GM19452 (cell line): ENCODE measurements around the gene NF2.

Experiments
- ATAC-seq: cut with Tn5 transposase; IDR thresholded peaks from one replicate; pipeline ENCODE4 v1.9.1; 2021; ENCODE audit not compliant: unreplicated experiment

The NF2 gene

DNA sequence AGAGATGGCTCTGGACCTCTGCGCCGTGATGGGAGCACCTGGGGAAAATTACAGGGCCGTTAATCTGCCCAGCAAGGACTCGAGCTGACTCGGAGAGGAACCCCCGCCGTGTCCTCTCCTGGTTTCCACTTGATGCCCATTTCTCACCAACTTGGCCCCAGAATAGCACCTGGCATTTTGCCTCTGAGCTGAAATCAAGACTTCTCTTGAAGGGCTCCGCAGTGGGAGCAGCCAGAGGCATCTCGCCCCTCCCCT lies 97.4 kb downstream of the NF2 start:
- no peak for ATAC-seq

DNA sequence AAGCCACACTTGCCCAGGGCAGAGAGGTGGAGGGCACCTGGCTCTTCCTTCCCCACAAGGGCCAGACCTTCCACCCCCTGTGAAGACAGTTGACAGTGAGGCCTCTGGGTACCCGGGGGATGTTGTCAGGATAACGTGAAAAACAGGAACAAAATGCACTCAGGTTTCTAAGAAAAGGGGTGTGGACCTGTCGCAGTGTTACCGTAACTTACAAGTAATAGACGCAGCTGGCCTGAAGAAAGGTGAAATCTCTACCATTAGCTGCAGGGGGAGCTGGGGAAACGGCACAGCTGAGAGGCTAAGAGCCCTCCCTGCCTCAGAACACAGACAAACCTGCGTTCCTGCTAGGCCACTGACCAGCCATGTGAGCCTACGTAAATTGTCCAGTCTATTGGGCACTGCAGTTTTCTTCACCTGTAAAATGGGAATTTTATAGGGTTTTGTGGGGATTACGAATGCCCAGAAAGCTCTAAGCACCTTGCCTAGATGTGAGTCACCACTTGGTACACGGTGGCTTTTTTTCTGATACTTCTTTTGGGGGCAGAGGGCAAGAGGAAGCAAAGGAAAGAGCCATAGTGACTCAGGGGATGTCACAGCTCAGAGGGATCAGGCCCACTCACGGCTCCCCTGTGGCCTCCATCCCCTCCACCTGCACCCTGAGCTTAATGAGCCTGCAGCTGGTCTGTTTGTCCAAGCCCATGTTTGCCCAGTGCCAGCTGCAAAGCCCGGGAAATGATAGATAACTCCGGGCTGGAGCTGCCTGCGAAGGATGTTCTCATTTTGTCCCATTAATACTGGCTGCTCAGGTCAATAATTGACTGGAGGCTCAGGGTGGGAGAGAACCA lies 97.9 kb downstream of the NF2 start:
- ATAC-seq = no peak

DNA sequence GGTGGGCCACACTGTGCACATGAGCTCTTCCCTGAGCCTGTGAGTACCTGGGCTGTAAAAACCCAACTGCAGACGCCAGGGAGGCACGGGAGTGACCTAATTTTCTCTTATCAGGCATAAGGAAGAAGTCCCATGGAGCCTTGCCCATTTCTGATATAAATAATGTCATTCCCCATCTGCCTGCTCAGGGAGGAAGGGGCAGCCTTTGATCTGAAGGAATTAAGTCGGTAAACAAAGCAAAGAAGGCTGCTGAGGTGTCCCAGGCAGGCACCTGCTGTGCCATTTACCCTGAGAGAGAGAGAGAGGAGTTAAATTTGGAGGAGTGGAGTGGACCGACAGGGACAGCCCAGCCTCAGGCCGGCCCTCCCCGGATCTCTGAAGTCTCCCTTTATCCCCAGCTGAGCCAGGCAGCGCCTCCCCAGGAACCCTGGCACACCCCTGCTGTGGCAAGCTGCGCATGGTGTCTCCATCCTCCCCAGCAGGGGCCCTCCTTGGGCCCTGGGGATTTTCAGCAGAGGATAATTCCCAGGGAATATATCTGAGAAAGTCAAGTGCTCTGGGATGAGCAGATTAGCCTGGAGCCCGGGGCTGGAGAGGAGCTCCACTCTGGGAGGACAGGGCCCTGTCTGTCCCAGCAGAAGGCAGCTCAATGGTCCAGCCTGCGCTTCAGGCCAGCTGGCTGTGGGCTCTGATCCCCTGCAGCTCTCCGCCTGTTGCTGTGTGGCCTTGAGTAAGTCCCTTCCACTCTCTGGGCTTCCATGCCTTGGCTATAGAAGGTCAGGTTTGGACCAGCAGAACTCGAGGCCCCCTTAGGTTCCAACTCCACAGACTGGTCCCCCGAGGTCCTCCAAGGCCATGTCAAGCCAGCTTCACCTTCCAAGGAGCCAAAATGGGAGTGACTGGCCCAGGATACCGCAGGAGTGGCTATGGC lies 98.8 kb downstream of the NF2 start:
- no peak for ATAC-seq

DNA sequence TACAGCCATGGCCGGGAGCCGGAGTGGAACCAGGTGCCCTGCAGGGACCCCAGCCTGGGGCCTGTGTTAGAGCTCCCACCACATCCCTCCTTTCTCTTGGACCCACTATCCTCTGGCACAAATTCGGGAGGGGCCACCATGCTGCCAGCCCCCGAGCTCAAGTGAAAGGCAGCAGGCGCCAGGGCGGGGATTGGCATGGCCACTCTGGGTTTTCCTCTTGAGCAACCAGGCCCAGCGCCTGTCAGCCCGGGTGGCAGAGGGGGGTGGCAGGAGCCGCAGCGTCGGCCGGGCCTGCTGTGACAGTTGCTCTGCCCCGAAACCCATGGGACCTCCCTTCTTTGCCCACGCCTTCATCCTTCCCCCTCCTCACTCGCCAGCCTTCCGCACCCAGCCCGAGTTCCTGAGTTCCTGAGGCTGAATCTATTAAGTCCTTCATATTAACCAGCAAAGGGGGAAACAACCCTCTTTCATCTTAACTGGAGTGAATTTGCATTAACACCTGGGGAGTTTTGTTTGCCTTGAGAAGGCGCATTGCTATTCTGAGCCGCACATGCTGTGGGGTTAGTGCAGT lies 99.6 kb downstream of the NF2 start:
- ATAC-seq = no peak

DNA sequence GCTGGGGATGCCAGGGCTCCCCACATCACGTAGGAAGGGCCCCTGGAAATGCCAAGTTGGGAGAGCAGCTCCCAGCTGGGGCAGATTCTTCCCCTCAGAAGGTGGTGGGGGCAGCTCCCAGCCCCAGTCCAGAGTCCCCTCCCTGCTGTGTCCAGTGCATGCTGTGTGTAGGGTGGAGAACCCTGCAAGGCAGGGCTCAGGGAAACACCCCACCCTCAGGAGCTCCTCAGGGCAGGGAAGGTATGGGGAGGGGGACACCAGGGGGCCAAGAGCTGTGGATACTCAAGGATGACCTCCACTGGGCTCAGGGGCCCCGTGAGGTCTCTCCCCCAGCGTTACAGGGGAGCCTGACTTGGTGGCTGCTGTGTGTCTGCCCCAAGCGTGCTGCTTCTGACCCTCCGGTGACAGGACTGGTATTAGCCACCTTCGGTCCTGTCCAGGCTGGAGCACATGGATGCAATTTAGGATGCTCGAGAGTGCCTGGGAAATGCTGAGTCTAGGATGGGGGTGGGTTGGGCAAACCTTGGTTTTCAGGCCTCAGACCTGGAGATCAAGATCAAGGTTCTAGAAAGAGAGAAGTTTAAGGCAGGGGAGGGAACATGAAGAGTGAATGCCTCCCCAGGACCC lies 100.2 kb downstream of the NF2 start:
- ATAC-seq = no peak

DNA sequence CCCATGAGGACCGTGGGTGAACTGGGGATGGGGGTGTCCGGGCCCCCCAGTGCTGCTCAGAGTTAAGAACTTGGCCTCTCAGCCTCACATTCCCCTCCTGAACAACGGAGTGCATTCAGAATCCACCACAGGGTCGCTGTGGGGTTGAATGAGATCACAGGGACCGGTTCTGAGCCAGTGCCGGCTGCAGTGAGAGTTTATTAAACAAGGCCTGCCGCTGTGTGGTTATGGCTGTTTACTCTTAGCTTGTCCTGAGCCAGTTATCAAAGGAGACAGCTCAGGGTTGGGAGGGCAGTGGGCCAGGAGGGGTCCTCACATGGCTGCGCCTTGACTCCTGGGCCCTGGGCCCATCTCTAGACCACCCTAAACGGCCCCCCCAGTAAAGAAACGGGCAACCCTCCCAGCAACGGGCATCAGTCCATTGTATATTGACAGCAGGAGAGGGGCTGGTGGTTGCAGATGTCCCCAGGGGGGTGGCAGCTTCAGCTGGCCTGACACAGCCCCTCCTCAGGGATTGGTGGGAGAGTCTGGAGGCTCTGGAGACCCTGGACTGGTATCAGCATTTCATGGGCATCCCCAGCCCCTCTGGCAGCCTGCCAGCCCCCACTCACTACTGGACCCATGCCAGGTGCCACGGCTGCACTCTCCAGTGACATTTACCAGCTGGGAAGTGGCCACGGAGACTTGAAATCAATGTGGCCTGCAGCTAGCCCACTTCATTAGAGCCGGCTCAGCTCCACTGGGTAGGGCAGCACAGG lies 101.3 kb downstream of the NF2 start:
- no peak for ATAC-seq

DNA sequence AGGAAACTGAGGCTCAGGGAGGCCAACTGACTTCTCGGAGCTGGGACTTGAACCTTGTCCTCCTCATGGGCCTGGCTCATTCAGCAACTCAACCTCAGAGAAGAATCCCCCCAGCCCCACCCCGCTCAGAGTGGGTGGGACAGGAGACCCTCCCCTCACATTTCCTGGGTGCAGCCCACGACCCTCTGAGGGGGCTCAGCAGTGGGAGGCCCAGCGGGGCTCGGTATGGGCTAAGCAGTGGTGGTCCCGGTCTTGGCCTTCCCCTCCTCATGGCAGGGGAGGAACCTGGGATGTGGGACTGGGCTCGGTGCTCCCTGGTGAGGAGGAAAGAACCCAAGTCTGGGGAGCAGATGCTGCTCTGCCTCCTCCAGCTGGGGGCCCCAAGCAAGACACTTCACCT lies 102.2 kb downstream of the NF2 start:
- ATAC-seq = no peak

DNA sequence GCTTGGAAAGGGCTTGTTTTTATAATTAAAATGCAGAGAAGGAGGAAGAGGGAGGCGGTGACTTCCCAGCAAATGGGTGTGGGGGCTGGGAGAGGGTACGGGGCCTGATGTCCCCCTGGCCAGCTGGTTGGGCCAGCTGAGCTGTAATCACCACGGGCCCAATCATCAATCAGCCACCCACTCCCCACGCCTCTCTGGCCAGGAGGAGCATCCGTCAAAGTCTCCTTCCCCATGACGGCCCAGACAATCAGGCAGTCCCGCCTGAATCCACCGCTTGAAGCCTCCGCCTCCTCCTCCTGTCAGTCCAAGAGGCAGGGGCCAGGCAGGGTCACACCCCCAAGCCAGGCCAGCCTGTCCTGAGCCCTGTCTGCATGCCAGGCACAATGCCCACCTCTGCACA lies 103.1 kb downstream of the NF2 start:
- no peak for ATAC-seq

DNA sequence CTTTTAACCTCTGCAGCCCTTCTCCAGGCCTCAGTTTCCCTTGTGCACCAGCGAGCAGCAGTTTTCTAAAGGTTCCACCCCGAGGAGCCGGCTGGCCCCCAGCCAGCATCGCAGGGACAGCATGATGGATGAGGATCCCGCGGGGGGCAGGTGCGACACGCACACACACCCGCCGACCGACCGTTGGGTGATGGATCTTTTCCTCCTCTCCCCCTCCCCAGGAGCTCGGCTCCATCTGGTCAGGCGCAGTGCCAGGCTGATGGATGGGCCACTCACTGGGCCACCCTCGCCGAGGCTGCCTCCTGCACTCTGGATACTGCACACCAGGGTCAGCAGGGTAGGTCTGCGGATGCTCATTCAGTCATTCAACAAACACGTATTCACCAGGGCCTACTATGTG lies 103.6 kb downstream of the NF2 start:
- ATAC-seq = no peak

DNA sequence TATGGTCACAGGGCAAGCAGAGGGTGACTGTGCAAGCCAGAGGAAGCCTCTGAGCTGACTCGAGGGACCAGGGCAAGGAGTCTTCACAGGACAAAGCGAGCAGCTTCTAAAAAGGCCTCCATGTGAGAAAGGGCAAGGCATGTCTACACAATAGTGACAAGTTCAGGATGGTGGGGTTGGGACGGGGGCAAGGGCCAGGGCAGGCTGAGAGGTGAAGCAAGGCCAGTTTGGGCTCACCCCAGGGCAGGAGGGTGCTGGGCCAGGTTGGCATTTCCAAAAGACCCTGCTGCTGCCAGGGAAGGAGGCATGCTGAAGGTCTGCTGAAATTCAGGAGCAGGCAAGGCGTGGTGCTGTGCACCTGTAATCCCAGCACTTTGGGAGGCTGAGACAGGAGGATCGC lies 104.0 kb downstream of the NF2 start:
- ATAC-seq = no peak

DNA sequence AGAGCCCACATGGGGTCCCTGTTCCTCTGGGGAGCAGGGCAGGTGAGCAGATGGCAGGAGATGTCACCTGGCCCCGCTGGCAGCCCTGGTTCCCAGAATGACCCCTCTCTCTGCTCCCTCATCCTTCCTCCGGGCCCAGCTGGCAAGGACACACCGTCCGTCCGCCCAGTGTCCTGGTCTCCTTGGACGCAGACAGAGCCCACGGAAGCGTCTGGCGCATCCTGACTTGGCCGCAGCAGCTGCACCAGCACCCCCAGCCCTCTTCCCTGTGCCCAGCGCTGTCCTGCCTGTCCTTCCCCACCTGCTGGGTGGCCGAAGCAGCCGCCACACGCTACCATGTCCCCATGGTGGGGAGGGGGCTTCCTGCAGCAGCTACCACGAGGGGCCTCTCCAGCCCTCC lies 106.8 kb downstream of the NF2 start:
- no peak for ATAC-seq

DNA sequence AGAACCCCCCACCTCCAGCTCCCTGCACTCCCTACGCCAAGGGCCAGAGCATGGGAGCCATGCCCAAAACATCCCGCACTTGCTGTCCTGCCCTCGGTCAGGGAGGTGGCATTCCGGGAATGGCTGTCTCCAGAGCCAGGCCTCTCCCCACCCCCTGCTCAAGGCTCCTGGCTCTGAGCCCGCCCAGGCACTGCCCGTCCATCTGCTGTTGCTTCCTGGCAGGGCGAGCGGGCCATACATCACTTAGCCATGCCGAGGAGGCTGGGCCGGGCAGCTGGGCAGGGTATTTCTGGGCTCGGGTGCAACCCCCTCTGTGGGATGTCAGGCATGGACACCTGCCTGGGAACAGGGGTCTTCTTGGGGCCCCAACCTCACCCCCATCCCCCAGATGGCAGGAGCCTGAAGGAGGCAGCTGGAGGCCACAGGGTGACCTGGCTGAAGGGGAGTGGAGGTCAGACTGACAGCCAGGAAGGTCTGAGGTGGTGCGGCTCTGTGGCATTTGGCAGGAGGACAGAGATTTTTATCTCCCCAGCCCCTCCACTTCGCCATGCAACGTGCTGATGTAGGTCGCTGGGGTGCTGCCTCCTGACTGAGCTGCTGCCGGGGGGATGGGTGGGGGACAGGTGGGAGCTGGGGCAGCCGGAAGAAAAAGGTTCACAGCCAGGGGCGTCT lies 107.6 kb downstream of the NF2 start:
- ATAC-seq = no peak

DNA sequence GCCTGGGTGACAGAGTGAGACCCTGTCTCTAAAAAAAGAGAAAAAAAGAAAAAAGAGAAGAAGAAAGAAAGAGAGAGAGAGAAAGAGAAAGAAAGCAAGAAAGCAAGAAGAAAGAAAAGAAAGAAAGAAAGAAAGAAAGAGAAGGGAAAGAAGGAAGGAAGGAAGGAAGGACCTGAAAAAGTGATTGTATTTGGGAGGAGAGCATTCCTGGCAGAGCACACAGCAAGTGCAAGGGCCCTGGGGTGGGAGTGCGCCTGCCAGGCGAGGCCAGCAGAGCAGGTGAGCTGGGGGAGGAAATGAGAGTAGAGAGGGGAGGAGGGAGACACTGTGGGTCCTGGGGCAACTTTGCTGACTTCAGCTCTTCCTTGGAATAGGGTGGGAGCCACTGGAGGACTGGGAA lies 108.7 kb downstream of the NF2 start:
- no peak for ATAC-seq

DNA sequence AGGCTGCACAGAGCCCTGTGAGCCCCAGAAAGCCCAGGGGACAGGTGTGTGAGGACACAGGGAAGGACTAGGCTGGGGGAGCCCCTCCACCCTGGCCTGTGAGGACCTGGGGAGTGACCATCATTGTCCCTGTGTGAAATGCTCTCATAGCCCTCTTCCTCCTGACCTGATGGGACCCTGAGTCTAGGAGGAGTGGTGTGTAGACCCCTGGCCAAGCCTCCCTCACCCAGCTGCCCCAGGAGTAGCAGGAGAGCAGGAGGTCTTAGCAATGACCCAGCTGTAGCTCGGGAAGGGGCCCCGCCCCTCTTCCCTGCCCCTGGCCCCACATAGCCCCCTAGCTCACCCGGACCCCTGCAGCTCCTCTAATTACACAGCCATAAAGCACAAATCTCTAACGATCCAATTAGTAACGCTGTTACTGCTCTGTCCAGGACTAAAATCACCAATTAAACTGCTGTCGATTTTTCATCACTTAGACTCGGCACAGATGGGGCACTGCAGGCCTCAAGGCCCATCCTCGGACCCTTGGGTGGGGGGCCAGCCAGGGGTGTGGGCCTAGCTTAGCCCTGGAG lies 109.8 kb downstream of the NF2 start:
- no peak for ATAC-seq

DNA sequence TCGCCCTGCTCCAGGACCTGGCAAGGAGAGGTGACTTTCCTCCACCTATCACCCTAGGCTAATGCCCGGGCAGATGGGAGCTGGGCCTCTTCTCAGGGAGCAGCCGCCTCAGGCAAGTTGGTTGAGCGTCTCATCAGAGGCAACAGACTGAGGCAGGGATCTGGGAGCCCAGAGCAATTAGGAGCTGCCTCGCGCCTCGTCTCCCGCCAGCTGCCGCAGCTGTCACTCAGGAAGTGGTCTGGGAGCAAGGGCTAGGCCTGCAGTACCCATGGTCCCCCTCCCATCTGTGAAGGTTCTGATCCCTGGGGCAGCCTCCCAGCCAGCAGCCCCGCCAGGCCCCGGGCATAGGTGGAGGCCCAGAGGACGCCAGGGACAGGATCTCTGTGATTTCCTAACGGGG lies 111.8 kb downstream of the NF2 start:
- ATAC-seq = no peak

DNA sequence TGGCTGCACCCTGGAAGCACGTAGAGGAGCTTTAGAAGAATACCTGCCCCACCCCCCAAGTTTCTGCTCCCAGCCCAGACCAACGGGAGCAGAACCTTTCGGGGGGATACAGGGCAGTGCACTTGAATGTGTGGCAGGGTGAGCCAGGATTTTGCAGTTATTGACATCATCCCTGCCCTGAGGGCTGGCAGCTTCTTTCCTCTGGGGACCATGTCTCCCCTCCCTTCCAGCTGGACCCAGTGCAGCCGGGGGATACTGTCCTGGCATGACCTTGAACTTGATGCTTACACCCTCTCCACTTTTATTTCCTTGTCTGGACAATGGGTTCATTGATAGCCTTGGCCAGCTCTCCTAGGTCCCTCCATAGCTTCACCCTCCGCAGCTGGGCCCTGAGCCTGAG lies 112.3 kb downstream of the NF2 start:
- no peak for ATAC-seq

DNA sequence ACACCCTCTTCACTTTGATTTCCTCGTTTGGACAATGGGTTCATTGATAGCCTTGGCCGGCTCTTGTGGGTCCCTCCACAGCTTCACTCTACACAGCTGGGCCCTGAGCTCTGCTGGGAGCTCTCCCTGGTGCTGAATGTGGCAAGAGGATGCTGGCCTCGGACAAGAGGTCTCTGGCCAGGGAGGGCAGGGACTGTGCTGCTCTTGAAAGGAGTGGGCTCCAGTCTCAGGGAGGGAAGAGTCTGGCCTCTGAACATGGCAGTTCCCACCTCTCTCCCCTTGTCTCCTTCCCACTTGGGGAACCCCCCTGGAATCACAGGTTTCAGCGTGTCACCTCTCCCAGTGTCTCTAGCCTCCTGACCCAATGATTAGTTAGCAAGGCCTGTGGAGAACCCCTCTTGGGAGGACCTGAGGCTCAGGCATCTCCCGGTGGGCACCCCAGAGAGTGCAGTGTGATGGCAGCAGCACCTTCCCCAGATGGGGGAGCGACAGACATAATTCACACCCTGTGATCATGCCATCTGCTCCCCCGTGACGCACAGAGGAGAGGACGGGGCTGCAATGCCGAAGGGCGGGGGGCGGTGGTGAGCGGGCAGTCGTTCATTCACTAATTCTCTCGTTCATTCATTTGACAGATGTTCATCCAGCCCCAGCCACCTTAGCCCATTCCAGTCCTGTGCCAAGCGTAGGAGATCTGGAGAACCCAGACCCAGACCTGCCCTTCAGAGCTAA lies 113.5 kb downstream of the NF2 start:
- ATAC-seq = no peak

DNA sequence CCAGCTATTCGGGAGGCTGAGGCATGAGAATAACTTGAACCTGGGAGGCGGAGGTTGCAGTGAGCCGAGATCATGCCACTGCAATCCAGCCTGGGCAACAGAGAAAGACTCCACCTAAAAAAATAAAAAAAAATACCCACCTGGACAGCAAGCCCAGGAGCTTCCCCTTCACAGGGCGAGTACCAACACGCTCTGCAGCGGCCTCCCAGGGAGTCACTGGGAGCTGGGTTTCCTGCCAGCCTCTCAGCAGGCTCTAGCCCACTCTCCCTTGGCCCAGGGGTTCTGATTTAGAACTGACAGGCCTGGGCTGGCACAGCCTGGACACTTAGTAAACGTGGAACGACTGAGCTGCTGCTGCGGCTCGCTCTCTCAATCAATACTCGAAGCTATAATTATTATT lies 114.4 kb downstream of the NF2 start:
- ATAC-seq = no peak
